Head of caudate nucleus (tissue), 42 donors: ENCODE measurements around the gene HIVEP2.

Experiments
- DNase-seq, 42 donors: peaks; one replicate each; pipeline versions ENCODE4 v3.0.0 to v3.0.0-alpha.2; 2020 to 2021; ENCODE audit warnings: mixed read lengths in 7 of 42
- intact Hi-C: fragments of 100-400 bp; cut with DNase I; formaldehyde crosslinking; loops from one replicate; pipeline ENCODE4 v1.15.0; 2022

Gene HIVEP2

DNA sequence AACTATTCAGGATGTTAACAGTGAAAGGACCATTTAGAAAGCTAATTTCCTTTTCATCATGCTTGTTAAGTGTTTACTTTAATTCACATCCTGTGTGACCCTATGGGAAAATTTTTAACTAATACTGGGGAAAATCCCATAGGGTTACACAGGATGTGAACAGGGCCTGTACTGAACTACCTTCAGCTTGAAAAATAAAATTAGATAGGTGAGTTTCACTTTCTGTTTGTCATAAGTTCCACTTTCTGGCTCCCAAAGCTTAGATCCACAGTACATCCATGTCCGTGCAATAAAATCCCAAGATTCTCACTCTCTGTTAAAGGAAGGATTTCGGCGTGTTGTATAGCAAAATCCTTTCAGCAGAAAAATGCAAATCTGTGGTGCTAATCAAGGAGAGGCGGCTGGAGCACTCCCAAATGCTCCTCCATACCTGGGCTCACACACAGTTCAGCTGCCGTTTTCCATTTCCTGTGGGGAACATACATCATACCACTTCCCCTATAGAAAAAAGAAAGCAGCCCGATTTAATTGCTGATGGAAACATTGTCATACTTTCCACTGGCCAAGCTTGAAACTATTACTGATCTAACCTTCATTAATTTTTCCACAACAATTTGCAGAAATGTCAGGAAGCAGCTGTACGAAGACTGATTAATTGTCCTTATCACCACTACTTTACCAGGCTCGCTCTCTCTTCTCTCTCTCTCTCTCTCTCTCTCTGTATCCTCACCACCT, 125.2 kb downstream of the HIVEP2 start:
- peak in 1 of 42 donors; percentile 35 for DNase-seq
- intact Hi-C loops = no loop called here

DNA sequence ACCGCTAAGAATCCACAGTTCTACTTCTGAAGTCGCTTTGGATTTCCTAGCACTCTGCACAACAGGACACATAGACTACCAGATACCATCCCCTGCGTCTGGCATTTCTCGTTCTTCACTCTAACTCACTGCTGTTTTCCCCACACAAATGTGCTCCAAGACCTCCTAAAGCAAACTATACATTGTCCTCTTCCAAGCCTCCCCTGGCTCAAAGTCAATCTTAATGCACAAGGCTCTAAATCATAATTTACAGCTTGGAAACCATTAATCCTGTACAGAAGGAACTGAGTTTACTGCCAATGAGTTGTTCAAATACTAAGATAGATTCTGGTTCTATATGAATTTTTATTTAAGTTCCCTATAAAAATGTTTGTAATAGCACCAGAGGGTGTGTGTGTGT, 128.5 kb downstream of the HIVEP2 start:
- intact Hi-C loops = no loop called here
- no peak for DNase-seq

DNA sequence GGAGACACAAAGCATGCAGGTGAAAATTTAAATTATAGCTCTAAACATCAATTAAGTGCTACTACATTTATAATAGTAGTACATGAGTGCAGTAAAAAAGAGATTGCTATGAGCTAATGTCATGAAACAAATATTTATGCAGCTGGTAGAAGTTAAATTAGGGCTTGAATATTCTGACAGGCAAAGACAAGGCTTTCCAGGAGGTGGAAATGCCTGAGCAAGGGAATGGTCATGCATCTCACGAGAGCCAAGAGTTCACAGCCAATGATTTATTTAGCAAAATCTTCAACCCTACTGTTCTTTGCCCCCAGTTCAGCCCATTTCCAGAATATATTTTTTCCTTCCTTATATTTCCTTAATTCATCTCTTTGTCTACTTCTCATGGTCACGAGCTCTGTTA, 128.9 kb downstream of the HIVEP2 start:
- intact Hi-C loops = no loop called here
- no peak for DNase-seq

- intact Hi-C loops = no loop called here
Measured at GRCh38 chr6:142811923-142812322, 133.1 kb downstream of the HIVEP2 start.

DNA sequence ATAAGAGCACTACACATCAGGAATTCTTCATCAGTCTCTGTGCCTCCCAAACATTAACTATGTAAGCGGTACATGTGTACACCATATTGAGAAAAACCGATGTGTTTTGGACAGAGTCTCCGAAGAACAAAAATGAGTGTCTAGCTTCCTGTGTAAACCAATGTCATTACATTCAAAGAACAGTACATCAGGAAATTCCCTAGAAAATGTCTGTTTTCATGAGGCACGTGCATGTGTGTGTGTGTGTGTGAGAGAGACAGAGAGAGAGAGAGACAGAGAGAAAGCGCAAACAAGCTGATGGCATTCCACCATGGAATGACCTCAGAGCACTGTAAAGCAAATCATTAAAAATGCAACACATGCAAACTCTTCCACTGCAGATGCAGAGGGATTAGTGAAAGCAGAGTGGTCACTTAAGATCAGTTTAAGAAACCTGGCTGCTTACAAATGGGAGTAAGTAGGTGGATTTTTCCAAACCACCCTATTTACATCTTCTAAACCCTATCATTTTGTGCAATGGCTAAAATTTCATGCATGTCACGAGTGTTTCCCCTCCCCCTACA, 133.9 kb downstream of the HIVEP2 start:
- intact Hi-C loops = no loop called here
- DNase-seq = peak in 3 of 42 donors; percentile 19 to 60 (median 26)

More at GRCh38 chr6:142811923-142812322, 133.1 kb downstream of the HIVEP2 start:
- no peak for DNase-seq

DNA sequence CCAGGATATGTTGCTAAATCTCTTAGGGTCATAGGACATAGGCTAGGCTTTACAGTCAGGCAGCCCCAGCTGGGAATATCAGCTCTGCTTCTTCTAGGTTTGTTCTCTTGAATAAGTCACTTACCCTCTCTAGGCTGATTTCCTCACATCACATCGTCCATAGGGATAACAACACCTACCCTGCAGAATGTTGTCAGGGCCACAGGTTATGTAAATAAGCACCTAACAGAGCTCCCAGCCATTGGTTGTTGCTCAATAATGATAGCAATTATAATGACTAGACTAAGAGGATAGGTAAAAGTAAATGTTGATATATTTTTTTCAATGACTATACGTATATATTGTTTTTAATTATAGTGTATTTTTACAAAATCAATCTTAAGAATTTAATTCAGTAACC, 135.0 kb downstream of the HIVEP2 start:
- intact Hi-C loops = no loop called here
- no peak for DNase-seq

GRCh38 chr6:142808405-142809061, 136.4 kb downstream of the HIVEP2 start:
- no peak for DNase-seq
- intact Hi-C loops = no loop called here

DNA sequence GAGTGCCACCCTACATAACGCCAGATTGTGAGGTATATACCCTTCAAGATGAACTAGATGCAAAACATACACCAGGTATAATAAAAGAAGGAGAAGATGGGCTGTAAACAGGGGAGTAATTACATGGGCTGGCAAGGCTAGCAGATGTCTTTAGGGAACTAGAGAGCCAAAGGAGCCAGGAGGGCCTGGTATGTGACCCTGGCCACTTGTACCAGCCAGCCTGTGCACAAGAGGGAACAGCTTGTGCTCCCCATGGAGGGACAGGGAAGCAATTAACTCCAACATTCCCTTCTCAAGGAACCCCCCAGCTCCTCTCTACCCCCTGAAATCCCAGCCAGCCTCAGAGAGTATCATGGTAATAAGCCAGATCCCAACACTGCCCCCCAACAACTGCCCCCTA, 139.9 kb downstream of the HIVEP2 start:
- intact Hi-C loops = no loop called here
- DNase-seq = no peak

GRCh38 chr6:142804490-142804889, 140.5 kb downstream of the HIVEP2 start:
- DNase-seq = no peak
- intact Hi-C loops = no loop called here

DNA sequence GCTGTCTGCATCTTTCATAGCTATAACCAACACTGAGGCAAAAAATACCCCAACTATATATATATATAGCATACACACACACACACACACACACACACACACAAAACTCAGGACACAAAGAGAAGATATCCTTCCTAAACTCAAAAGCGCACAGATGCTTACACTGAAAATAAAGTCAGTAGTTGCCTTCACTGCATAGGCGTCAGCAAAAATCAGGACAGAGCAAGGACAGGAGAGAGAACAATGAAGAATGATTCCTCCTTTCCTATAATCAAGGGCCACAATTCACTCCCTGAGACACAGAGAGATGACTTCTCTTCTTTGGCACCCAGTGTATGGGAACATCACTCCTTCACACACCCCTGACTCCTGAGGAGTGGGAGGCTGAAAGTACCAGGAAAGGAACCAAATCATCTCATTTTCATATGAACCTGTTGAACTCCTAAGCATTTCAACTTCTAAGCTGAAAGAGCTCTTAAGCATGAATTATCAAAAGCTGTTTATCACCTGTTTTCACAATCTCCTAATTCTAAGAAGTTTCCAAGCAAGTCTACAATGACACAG, 141.4 kb downstream of the HIVEP2 start:
- intact Hi-C loops = no loop called here
- DNase-seq = peak in 7 of 42 donors; percentile 20 to 60 (median 51)

- DNase-seq = no peak
Measured at GRCh38 chr6:142803032-142803431, 141.9 kb downstream of the HIVEP2 start.

DNA sequence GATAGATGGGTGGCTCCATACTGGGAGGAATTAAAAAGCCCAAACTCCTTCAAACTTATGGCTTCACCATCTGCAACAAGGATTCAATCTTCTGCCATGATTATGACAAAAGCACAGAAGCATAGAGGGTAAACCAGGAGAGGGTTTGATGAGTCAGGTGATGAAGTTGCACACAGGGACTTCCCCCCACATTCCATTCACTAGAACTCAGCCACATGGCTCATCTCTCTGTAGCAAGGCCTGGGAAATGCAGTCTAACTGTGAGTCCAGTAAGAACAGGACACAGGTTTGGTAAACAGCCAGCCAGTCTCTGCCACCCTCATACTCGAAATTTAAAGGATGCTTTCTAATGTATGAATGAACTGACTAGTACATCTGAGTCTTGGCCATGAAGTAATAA, 142.9 kb downstream of the HIVEP2 start:
- intact Hi-C loops = no loop called here
- DNase-seq = no peak

More at GRCh38 chr6:142803032-142803431, 141.9 kb downstream of the HIVEP2 start:
- intact Hi-C loops = no loop called here

- intact Hi-C loops = no loop called here
Measured at GRCh38 chr6:142800240-142800639, 144.7 kb downstream of the HIVEP2 start.

GRCh38 chr6:142799639-142800038, 145.3 kb downstream of the HIVEP2 start:
- intact Hi-C loops = no loop called here

More at GRCh38 chr6:142800240-142800639, 144.7 kb downstream of the HIVEP2 start:
- no peak for DNase-seq

GRCh38 chr6:142797159-142797558, 147.8 kb downstream of the HIVEP2 start:
- intact Hi-C loops = no loop called here
- DNase-seq = no peak

More at GRCh38 chr6:142799639-142800038, 145.3 kb downstream of the HIVEP2 start:
- DNase-seq = no peak

GRCh38 chr6:142796571-142796970, 148.4 kb downstream of the HIVEP2 start:
- intact Hi-C loops = no loop called here
- peak in 3 of 42 donors; percentile 27 to 63 (median 53) for DNase-seq

- intact Hi-C loops = no loop called here
- DNase-seq = no peak
Measured at GRCh38 chr6:142796024-142796423, 149.0 kb downstream of the HIVEP2 start.

GRCh38 chr6:142794424-142794823, 150.6 kb downstream of the HIVEP2 start:
- intact Hi-C loops = no loop called here
- DNase-seq = no peak

DNA sequence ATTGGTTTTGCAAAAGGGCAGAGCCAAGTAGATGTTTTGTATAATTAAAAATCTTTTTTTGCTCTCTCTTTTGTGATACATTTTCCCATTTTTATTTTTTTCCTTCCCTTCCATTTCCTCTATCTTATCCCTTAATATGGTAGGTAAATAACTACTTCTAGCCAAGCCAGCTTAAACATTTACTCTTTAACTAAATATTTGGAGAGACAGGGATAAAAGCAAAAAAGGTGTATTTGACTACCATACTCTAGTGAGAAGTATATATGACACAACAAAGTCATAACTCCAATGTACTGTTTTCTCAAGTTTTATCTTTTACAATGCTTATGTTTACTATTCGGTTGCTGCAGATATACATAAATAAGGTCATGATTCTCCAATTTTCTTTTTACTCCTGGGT, 154.7 kb downstream of the HIVEP2 start:
- intact Hi-C loops = no loop called here
- no peak for DNase-seq

- intact Hi-C loops = no loop called here
- DNase-seq = no peak
Measured at GRCh38 chr6:142787422-142787821, 157.6 kb downstream of the HIVEP2 start.
